NB4 (cell line): ENCODE results near the gene AGPAT2.
"Not testable (repeated sequence)": the region's sequence is repeated elsewhere in the genome, so short reads cannot be mapped to it uniquely, and the experiment has no call there.

Experiments used
- DNase-seq: peaks from one replicate; pipeline ENCODE4 v3.0.0; 2010; ENCODE audit warnings: low read depth
- H3K4me3 ChIP-seq: one replicate; pipeline ENCODE4 v1.5.1; 2011; ENCODE audit warnings: mild to moderate bottlenecking, low read depth, low read length, moderate library complexity
- MYC ChIP-seq: IDR thresholded peaks from 2 replicates; pipeline ENCODE4 v1.6.1; 2011; ENCODE audit warnings: low read depth, low read length
- POLR2A ChIP-seq: IDR thresholded peaks from 2 replicates; pipeline ENCODE4 v1.6.1; 2011; ENCODE audit warnings: mild to moderate bottlenecking; ENCODE audit not compliant: insufficient read length; ENCODE audit errors: extremely low read depth
- TF ChIP-seq, protein P1 (sequence below): IDR thresholded peaks from one replicate; pipeline ENCODE4 v1.5.1; 2012; ENCODE audit warnings: low read depth, low read length
- TF ChIP-seq, protein P2 (sequence below): IDR thresholded peaks from 2 replicates; pipeline ENCODE4 v1.6.1; 2011; ENCODE audit warnings: low read depth, low read length

AGPAT2 gene

DNA sequence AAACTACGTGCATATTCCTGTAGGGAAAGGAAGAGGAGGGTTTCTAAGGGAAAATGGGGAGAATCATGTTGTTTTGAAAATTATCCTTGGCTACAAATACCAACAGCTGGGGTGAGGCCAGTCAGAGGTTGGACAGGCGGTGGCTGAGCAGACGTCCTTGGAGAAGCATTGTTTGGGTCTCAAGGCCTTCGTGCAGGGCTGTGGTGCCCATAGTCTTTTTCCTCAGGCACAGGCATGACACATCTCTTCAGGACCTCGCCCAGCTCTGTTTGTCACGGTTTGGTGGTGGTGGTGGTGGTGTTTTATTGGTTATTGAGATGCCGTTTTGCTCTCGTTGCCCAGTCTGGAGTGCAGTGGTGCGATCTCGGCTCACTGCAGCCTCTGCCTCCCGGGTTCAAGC lies 52.4 kb downstream of the AGPAT2 start:
- no peak overlapping the region for H3K4me3 ChIP-seq
- TF ChIP-seq, protein P1, sequence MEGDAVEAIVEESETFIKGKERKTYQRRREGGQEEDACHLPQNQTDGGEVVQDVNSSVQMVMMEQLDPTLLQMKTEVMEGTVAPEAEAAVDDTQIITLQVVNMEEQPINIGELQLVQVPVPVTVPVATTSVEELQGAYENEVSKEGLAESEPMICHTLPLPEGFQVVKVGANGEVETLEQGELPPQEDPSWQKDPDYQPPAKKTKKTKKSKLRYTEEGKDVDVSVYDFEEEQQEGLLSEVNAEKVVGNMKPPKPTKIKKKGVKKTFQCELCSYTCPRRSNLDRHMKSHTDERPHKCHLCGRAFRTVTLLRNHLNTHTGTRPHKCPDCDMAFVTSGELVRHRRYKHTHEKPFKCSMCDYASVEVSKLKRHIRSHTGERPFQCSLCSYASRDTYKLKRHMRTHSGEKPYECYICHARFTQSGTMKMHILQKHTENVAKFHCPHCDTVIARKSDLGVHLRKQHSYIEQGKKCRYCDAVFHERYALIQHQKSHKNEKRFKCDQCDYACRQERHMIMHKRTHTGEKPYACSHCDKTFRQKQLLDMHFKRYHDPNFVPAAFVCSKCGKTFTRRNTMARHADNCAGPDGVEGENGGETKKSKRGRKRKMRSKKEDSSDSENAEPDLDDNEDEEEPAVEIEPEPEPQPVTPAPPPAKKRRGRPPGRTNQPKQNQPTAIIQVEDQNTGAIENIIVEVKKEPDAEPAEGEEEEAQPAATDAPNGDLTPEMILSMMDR, result no peak
- no peak for TF ChIP-seq POLR2A
- TF ChIP-seq, protein P2, sequence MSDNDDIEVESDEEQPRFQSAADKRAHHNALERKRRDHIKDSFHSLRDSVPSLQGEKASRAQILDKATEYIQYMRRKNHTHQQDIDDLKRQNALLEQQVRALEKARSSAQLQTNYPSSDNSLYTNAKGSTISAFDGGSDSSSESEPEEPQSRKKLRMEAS, result no peak
- TF ChIP-seq MYC, result no peak
- DNase-seq, result no peak

DNA sequence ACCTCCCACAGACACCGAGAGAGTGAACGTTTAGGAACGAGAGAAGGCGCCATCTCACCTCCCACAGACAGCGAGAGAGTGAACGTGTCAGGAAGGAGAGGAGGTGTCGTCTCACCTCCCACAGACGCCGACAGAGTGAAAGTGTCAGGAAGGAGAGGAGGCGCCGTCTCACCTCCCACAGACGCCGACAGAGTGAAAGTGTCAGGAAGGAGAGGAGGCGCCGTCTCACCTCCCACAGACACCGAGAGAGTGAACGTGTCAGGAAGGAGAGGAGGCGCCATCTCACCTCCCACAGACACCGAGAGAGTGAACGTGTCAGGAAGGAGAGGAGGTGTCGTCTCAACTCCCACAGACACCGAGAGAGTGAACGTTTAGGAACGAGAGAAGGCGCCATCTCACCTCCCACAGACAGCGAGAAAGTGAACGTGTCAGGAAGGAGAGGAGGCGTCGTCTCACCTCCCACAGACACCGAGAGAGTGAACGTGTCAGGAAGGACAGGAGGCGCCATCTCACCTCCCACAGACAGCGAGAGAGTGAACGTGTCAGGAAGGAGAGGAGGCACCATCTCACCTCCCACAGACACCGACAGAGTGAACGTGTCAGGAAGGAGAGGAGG lies 54.7 kb downstream of the AGPAT2 start:
- not testable (repeated sequence) for H3K4me3 ChIP-seq, DNase-seq

DNA sequence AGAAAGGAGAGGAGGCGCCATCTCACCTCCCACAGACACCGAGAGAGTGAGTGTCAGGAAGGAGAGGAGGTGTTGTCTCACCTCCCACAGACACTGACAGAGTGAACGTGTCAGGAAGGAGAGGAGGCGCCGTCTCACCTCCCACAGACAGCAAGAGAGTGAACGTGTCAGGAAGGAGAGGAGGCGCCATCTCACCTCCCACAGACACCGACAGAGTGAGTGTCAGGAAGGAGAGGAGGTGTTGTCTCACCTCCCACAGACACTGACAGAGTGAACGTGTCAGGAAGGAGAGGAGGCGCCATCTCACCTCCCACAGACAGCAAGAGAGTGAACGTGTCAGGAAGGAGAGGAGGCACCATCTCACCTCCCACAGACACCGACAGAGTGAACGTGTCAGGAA lies 55.2 kb downstream of the AGPAT2 start:
- not testable (repeated sequence) for DNase-seq, H3K4me3 ChIP-seq

DNA sequence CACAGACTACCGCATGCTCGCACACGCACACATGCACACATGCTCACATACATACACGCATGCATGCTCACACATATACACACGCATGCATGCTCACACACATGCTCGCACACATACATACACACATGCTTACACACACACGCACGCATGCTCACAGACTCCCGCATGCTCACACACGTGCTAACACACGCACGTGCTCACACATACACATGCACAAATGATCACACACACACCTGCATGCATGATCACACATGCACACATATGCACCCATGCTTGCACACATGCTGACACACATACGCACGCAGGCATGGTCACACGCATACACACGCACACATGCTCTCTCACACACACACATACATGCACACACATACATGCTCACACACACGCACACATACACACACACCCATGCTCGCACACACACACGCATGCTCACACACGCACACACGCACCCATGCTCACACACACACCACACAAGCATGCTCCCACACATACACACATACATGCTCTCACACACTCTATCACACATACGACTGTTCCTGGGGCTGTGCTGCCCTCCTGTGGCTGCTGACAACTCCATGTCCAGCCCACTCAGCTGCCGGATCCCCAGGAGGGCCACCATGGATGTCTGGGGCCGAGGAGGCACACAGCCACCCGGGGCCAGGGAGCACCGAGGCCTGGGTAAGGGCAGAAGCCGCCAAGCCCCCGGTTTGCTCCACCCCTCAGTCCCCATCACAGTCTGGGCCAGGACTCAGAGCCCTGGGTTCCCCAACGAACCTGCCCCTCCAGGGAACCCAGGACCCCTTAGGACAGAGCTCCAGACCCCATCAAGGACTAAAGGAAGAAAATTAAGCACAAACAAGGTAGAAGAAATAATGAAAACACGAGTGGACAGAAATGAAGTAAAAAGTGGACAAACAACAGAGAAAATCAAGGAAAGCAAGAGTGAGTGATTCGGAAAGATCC lies 55.9 kb downstream of the AGPAT2 start:
- TF ChIP-seq MYC, result no peak; the same call in 1 of the 2 replicates
- TF ChIP-seq, protein P1, result peak; percentile 56
- peak; percentile 82 for DNase-seq
- no peak overlapping the region for H3K4me3 ChIP-seq

DNA sequence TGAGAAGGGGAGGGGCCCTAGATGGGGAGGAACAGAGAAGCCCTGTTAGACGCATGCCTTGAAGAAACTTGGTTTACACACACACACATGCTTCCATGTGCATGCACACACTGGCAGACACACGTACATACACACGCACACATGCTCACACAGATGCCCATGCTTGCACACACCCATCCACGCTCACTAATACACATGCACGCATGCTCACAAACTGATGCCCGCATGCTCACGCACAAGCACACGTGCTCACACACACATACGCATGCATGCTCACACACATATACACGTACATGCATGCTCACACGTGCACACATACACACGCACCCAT lies 56.6 kb downstream of the AGPAT2 start:
- 0 out of 2 replicates have a peak, but pooled peaks have one; percentile 11 for TF ChIP-seq MYC
- TF ChIP-seq, protein P1, result no peak
- no peak for DNase-seq
- H3K4me3 ChIP-seq, result no peak overlapping the region

- no peak for TF ChIP-seq POLR2A
- TF ChIP-seq MYC, result peak; percentile 66
- TF ChIP-seq, protein P1, result peak; percentile 71
- TF ChIP-seq, protein P2, result peak; percentile 77
- no peak overlapping the region for H3K4me3 ChIP-seq
- peak; percentile 80 for DNase-seq
Measured at GRCh38 chr9:136629879-136630661, 57.2 kb downstream of the AGPAT2 start.
